H1 (cell line): ENCODE results near the gene HDAC8.

ENCODE experiments used
- CBX5 ChIP-seq: fragments of 300-800, 300-1000 bp; sonication (generic); IDR thresholded peaks from 2 replicates; pipeline ENCODE4 v1.7.1; 2016; ENCODE audit warnings: antibody characterized with exemption, low read length, low read depth
- CREB1 ChIP-seq: IDR thresholded peaks from 2 replicates; pipeline ENCODE4 v1.6.1; 2012; ENCODE audit warnings: inconsistent platforms
- CTCF ChIP-seq, 3 experiments: IDR thresholded peaks; 1 replicate in 2 of 3; 2 replicates in 1 of 3; pipeline versions ENCODE4 v1.5.1 to v1.6.1; 2011; ENCODE audit warnings: low read length in 3 of 3, mild to moderate bottlenecking in 3 of 3, inconsistent platforms in 2 of 3, low read depth in 1 of 3, moderate library complexity in 1 of 3; ENCODE audit not compliant: insufficient read depth in 1 of 3; ENCODE audit errors: control extremely low read depth in 1 of 3
- EP300 ChIP-seq, 2 experiments: IDR thresholded peaks; 1 replicate in 1 of 2; 2 replicates in 1 of 2; pipeline ENCODE4 v1.6.1; 2011 to 2012; ENCODE audit warnings: low read depth in 2 of 2, low read length in 2 of 2, mild to moderate bottlenecking in 2 of 2, borderline replicate concordance in 1 of 2, inconsistent platforms in 1 of 2, moderate library complexity in 1 of 2
- EZH2 ChIP-seq: fragments of 200-600 bp; sonication (generic); IDR thresholded peaks from 2 replicates; pipeline ENCODE4 v1.7.1; 2012; ENCODE audit warnings: low read depth, mild to moderate bottlenecking, moderate library complexity, low read length, inconsistent platforms; ENCODE audit not compliant: severe bottlenecking
- GTF2F1 ChIP-seq: IDR thresholded peaks from 2 replicates; pipeline ENCODE4 v1.6.1; 2012; ENCODE audit warnings: low read depth, low read length, improper control_type of control experiment, borderline replicate concordance
- MAX ChIP-seq: IDR thresholded peaks from 2 replicates; pipeline ENCODE4 v1.6.1; 2012; ENCODE audit warnings: inconsistent platforms
- RAD21 ChIP-seq, 2 experiments: IDR thresholded peaks in 1 of 2; conservative IDR thresholded peaks in 1 of 2; 2 replicates each; pipeline ENCODE4 v1.6.1; 2011; ENCODE audit warnings: low read depth in 2 of 2, low read length in 2 of 2, improper control_type of control experiment in 1 of 2, inconsistent platforms in 1 of 2, mild to moderate bottlenecking in 1 of 2, moderate library complexity in 1 of 2
- RFX5 ChIP-seq: IDR thresholded peaks from 2 replicates; pipeline ENCODE4 v1.6.1; 2011; ENCODE audit warnings: low read depth, low read length, improper control_type of control experiment, borderline replicate concordance
- RXRA ChIP-seq: IDR thresholded peaks from 2 replicates; pipeline ENCODE4 v1.6.1; 2011; ENCODE audit warnings: low read depth, mild to moderate bottlenecking, low read length, moderate library complexity; ENCODE audit not compliant: insufficient read depth
- SIN3A ChIP-seq, 2 experiments: IDR thresholded peaks in 1 of 2; conservative IDR thresholded peaks in 1 of 2; 2 replicates each; pipeline ENCODE4 v1.6.1; 2011 to 2012; ENCODE audit warnings: low read length in 2 of 2, improper control_type of control experiment in 1 of 2, low read depth in 1 of 2, mild to moderate bottlenecking in 1 of 2
- SIRT6 ChIP-seq: IDR thresholded peaks from one replicate; pipeline ENCODE4 v1.7.1; 2012; ENCODE audit warnings: low read length, inconsistent platforms
- TAF1 ChIP-seq: IDR thresholded peaks from 2 replicates; pipeline ENCODE4 v1.6.1; 2011; ENCODE audit warnings: mild to moderate bottlenecking, low read depth, low read length
- USF2 ChIP-seq: IDR thresholded peaks from 2 replicates; pipeline ENCODE4 v1.6.1; 2011; ENCODE audit warnings: low read length, improper control_type of control experiment

- no peak for TF ChIP-seq CTCF (IDR thresholded peaks at IDR 0.05; ENCODE audit: control extremely low read depth in 1 of 3, insufficient read depth in 1 of 3, low read depth in 1 of 3, low read length in 3 of 3)
- TF ChIP-seq MAX: no peak
- TF ChIP-seq SIRT6: no peak
- TF ChIP-seq USF2: no peak
- TF ChIP-seq TAF1: no peak
- no peak for TF ChIP-seq EP300 (IDR thresholded peaks at IDR 0.05; ENCODE audit: borderline replicate concordance in 1 of 2, low read depth in 2 of 2, low read length in 2 of 2)
- no peak for TF ChIP-seq RFX5
- TF ChIP-seq SIN3A (conservative IDR thresholded peaks at IDR 0.05 in 1 of 2, IDR thresholded peaks at IDR 0.05 in 1 of 2; ENCODE audit: low read depth in 1 of 2, low read length in 2 of 2): no peak
- TF ChIP-seq RXRA: no peak
- no peak for TF ChIP-seq RAD21 (IDR thresholded peaks at IDR 0.05 in 1 of 2, conservative IDR thresholded peaks at IDR 0.05 in 1 of 2; ENCODE audit: low read depth in 2 of 2, low read length in 2 of 2)
- no peak for TF ChIP-seq EZH2
- no peak for TF ChIP-seq GTF2F1
- no peak for TF ChIP-seq CBX5
- TF ChIP-seq CREB1: no peak
Measured at GRCh38 chrX:72387247-72387646, 185.4 kb downstream of the HDAC8 start.
